Activated CD8-positive, alpha-beta T cell treated with anti-CD3 and anti-CD28 coated beads for 36 hours (primary cell): ENCODE data around the gene PXYLP1. TPM values are rescaled to one million over a fixed set of nuclear protein-coding genes. Genes with fewer than 3 reads are reported as not detected.
A peak's percentile ranks its signal among the peaks of the same experiment; 100 is the strongest.

ENCODE experiments used
- ATAC-seq: fragments of 200-7000 bp; cut with Tn5 transposase; one replicate; pipeline ENCODE4 v1.10.0; 2021; ENCODE audit warnings: mild to moderate bottlenecking, moderate library complexity
- CTCF ChIA-PET: fragments of 350-600 bp; sonication (Branson Sonifier 250); formaldehyde crosslinking; loops from one replicate; lab custom pipeline; 2021; ENCODE audit warnings: antibody characterized with exemption; lab: Charles Lee
- POLR2A ChIA-PET: fragments of 350-600 bp; sonication (Branson Sonifier 250); formaldehyde crosslinking; loops from one replicate; lab custom pipeline; 2021; ENCODE audit warnings: antibody characterized with exemption; lab: Charles Lee
- DNase-seq: peaks from one replicate; pipeline ENCODE4 v3.0.0-alpha.2; 2020
- H3K27ac Mint-ChIP-seq: one replicate; pipeline ENCODE4 v1.8.0; 2021; ENCODE audit warnings: mild to moderate bottlenecking, mixed read lengths
- H3K27me3 Mint-ChIP-seq: one replicate; pipeline ENCODE4 v1.8.0; 2021; ENCODE audit warnings: mixed read lengths
- H3K36me3 Mint-ChIP-seq: one replicate; pipeline ENCODE4 v1.8.0; 2021; ENCODE audit warnings: low read depth, mixed read lengths
- H3K4me1 Mint-ChIP-seq: one replicate; pipeline ENCODE4 v1.8.0; 2021; ENCODE audit warnings: low read depth, mixed read lengths
- H3K4me3 Mint-ChIP-seq: one replicate; pipeline ENCODE4 v1.8.0; 2021; ENCODE audit warnings: mild to moderate bottlenecking, moderate library complexity, mixed read lengths
- H3K9me3 Mint-ChIP-seq: one replicate; pipeline ENCODE4 v1.8.0; 2021; ENCODE audit warnings: mixed read lengths
- CTCF ChIP-seq: fragments of 200-600 bp; IDR thresholded peaks from one replicate; pipeline ENCODE4 v1.8.0; 2022; ENCODE audit warnings: antibody characterized with exemption, mild to moderate bottlenecking
- intact Hi-C: fragments of 100-400 bp; cut with micrococcal nuclease; formaldehyde crosslinking; loops from one replicate; pipeline ENCODE4 v1.10.0; 2022
- total RNA-seq, 2 experiments: library from RNA; stranded (reverse); gene quantifications; one replicate each; pipeline ENCODE4 v1.2.3, GENCODE V29; 2021

PXYLP1 gene
- total RNA-seq = 10 to 100 TPM; 14.9 to 17.2 TPM

GRCh38 chr3:141231101-141231951, at the start of gene PXYLP1:
TSS of gene PXYLP1 (plus strand) at chr3:141231825. CDS start at chr3:141260176, 28,351 bp downstream.
- peak; percentile 59 for TF ChIP-seq CTCF
- no peaks in the 10 kb centered on the region for H3K9me3 Mint-ChIP-seq
- H3K36me3 Mint-ChIP-seq = peaks cover 16% of the 10 kb centered on the region
- intact Hi-C loops = loop anchor here (5.0 kb wide), 1 partner anchor 46 kb away; no protein-coding TSS in a partner anchor
- H3K27ac Mint-ChIP-seq = peak within 1 kb of the TSS; percentile 99
- peak; percentile 91 for ATAC-seq
- ChIA-PET CTCF (interaction anchor here (0.6 to 4.9 kb wide), 40 partner anchors 8 to 288 kb away, joined by 3 to 143 read pairs (median 4); no protein-coding TSS in a partner anchor), POLR2A (interaction anchor here (0.8 to 6.0 kb wide), 12 partner anchors 10 to 290 kb away, joined by 3 to 43 read pairs (median 4); partner anchors contain the start of gene SLC25A36)
- DNase-seq = peak; percentile 94
- peak within 1 kb of the TSS; percentile 99 for H3K4me3 Mint-ChIP-seq
- peaks cover 45% of the 10 kb centered on the region for H3K4me1 Mint-ChIP-seq
- H3K27me3 Mint-ChIP-seq = no peaks in the 10 kb centered on the region

GRCh38 chr3:141183606-141184005, 48.0 kb upstream of the PXYLP1 start:
- Mint-ChIP-seq H3K4me3 (no peak overlapping the region), H3K36me3 (no peaks in the 10 kb centered on the region), H3K27me3 (no peaks in the 10 kb centered on the region), H3K4me1 (no peaks in the 10 kb centered on the region), H3K9me3 (peaks cover 8% of the 10 kb centered on the region), H3K27ac (no peak overlapping the region)
- ATAC-seq = no peak
- ChIA-PET CTCF (interaction anchor here (1.7 to 3.0 kb wide), 2 partner anchors 8 to 184 kb away, joined by 7 to 11 read pairs; no protein-coding TSS in a partner anchor), POLR2A (no interaction called here)
- TF ChIP-seq CTCF = no peak
- no peak for DNase-seq
- intact Hi-C loops = no loop called here

- TF ChIP-seq CTCF = no peak
- DNase-seq = no peak
- intact Hi-C loops = no loop called here
- Mint-ChIP-seq H3K4me1 (no peaks in the 10 kb centered on the region), H3K4me3 (no peak overlapping the region), H3K27me3 (no peaks in the 10 kb centered on the region), H3K9me3 (peaks cover 8% of the 10 kb centered on the region), H3K36me3 (no peaks in the 10 kb centered on the region), H3K27ac (no peak overlapping the region)
- ChIA-PET CTCF (interaction anchor here (1.0 to 3.0 kb wide), 4 partner anchors 7 to 286 kb away, joined by 3 to 11 read pairs (median 6); no protein-coding TSS in a partner anchor), POLR2A (no interaction called here)
- no peak for ATAC-seq
Observed at GRCh38 chr3:141184430-141184829, 47.2 kb upstream of the PXYLP1 start.

GRCh38 chr3:141191097-141191749, 40.4 kb upstream of the PXYLP1 start:
- ChIA-PET CTCF (interaction anchor here (0.6 to 4.7 kb wide), 31 partner anchors 8 to 295 kb away, joined by 3 to 70 read pairs (median 5); partner anchors contain the start of gene SPSB4), POLR2A (no interaction called here)
- no peaks in the 10 kb centered on the region for H3K9me3 Mint-ChIP-seq
- no peak overlapping the region for H3K27ac Mint-ChIP-seq
- DNase-seq = no peak
- no peaks in the 10 kb centered on the region for H3K36me3 Mint-ChIP-seq
- intact Hi-C loops = loop anchor here (5.0 kb wide), 1 partner anchor 84 kb away; no protein-coding TSS in a partner anchor
- H3K27me3 Mint-ChIP-seq = peaks cover 2% of the 10 kb centered on the region
- no peak for ATAC-seq
- no peak overlapping the region for H3K4me3 Mint-ChIP-seq
- no peak for TF ChIP-seq CTCF
- peaks cover 15% of the 10 kb centered on the region for H3K4me1 Mint-ChIP-seq
